ENCODE data around the gene ST3GAL4.

Gene ST3GAL4

GRCh38 chr11:126444072-126444471 lies 88.6 kb downstream of the ST3GAL4 start:
- Histone ChIP-seq H3K27me3 (ENCODE audit: control insufficient read depth, insufficient read depth, low read length) (no peaks in the 10 kb centered on the region), H3K4me3 (ENCODE audit: low read depth, low read length) (no peak overlapping the region), H3K9me3 (ENCODE audit: control insufficient read depth, insufficient read depth, low read length) (no peaks in the 10 kb centered on the region), H3K4me1 (ENCODE audit: control insufficient read depth, insufficient read depth, low read length) (peaks cover 18% of the 10 kb centered on the region), H3K36me3 (ENCODE audit: control insufficient read depth, insufficient read depth, low read length) (no peaks in the 10 kb centered on the region), H3K9ac (ENCODE audit: low read depth, low read length) (no peak overlapping the region), H3K27ac (ENCODE audit: low read depth, low read length) (no peak overlapping the region)

GRCh38 chr11:126446581-126446980 lies 91.1 kb downstream of the ST3GAL4 start:
- Histone ChIP-seq H3K4me3 (ENCODE audit: low read depth, low read length) (no peak overlapping the region), H3K27ac (ENCODE audit: low read depth, low read length) (no peak overlapping the region), H3K9ac (ENCODE audit: low read depth, low read length) (no peak overlapping the region), H3K9me3 (ENCODE audit: control insufficient read depth, insufficient read depth, low read length) (no peaks in the 10 kb centered on the region), H3K4me1 (ENCODE audit: control insufficient read depth, insufficient read depth, low read length) (peaks cover 8% of the 10 kb centered on the region), H3K36me3 (ENCODE audit: control insufficient read depth, insufficient read depth, low read length) (no peaks in the 10 kb centered on the region), H3K27me3 (ENCODE audit: control insufficient read depth, insufficient read depth, low read length) (no peaks in the 10 kb centered on the region)

GRCh38 chr11:126450198-126450597 lies 94.7 kb downstream of the ST3GAL4 start:
- Histone ChIP-seq H3K36me3 (ENCODE audit: control insufficient read depth, insufficient read depth, low read length) (no peaks in the 10 kb centered on the region), H3K9ac (ENCODE audit: low read depth, low read length) (no peak overlapping the region)

GRCh38 chr11:126450806-126451205 lies 95.3 kb downstream of the ST3GAL4 start:
- Histone ChIP-seq H3K9me3 (ENCODE audit: control insufficient read depth, insufficient read depth, low read length) (no peaks in the 10 kb centered on the region), H3K4me1 (ENCODE audit: control insufficient read depth, insufficient read depth, low read length) (no peaks in the 10 kb centered on the region), H3K9ac (ENCODE audit: low read depth, low read length) (no peak overlapping the region), H3K4me3 (ENCODE audit: low read depth, low read length) (no peak overlapping the region), H3K36me3 (ENCODE audit: control insufficient read depth, insufficient read depth, low read length) (no peaks in the 10 kb centered on the region), H3K27me3 (ENCODE audit: control insufficient read depth, insufficient read depth, low read length) (no peaks in the 10 kb centered on the region), H3K27ac (ENCODE audit: low read depth, low read length) (no peak overlapping the region)

More at GRCh38 chr11:126450198-126450597, 94.7 kb downstream of the ST3GAL4 start:
- H3K27ac ChIP-seq (ENCODE audit: low read depth, low read length): no peak overlapping the region
- no peak overlapping the region for H3K4me3 ChIP-seq (ENCODE audit: low read depth, low read length)
- H3K9me3 ChIP-seq (ENCODE audit: control insufficient read depth, insufficient read depth, low read length): no peaks in the 10 kb centered on the region
- H3K27me3 ChIP-seq (ENCODE audit: control insufficient read depth, insufficient read depth, low read length): no peaks in the 10 kb centered on the region
- no peaks in the 10 kb centered on the region for H3K4me1 ChIP-seq (ENCODE audit: control insufficient read depth, insufficient read depth, low read length)

GRCh38 chr11:126451211-126451802 lies 95.8 kb downstream of the ST3GAL4 start:
- no peaks in the 10 kb centered on the region for H3K4me1 ChIP-seq (ENCODE audit: control insufficient read depth, insufficient read depth, low read length)
- no peak overlapping the region for H3K27ac ChIP-seq (ENCODE audit: low read depth, low read length)
- no peaks in the 10 kb centered on the region for H3K27me3 ChIP-seq (ENCODE audit: control insufficient read depth, insufficient read depth, low read length)
- no peaks in the 10 kb centered on the region for H3K9me3 ChIP-seq (ENCODE audit: control insufficient read depth, insufficient read depth, low read length)
- H3K4me3 ChIP-seq (ENCODE audit: low read depth, low read length): no peak overlapping the region
- no peaks in the 10 kb centered on the region for H3K36me3 ChIP-seq (ENCODE audit: control insufficient read depth, insufficient read depth, low read length)
- H3K9ac ChIP-seq (ENCODE audit: low read depth, low read length): no peak overlapping the region

GRCh38 chr11:126452241-126453101 lies 97.0 kb downstream of the ST3GAL4 start:
- Histone ChIP-seq H3K9ac (ENCODE audit: low read depth, low read length) (no peak overlapping the region), H3K9me3 (ENCODE audit: control insufficient read depth, insufficient read depth, low read length) (no peaks in the 10 kb centered on the region), H3K27me3 (ENCODE audit: control insufficient read depth, insufficient read depth, low read length) (no peaks in the 10 kb centered on the region), H3K27ac (ENCODE audit: low read depth, low read length) (no peak overlapping the region), H3K36me3 (ENCODE audit: control insufficient read depth, insufficient read depth, low read length) (no peaks in the 10 kb centered on the region), H3K4me1 (ENCODE audit: control insufficient read depth, insufficient read depth, low read length) (no peaks in the 10 kb centered on the region), H3K4me3 (ENCODE audit: low read depth, low read length) (no peak overlapping the region)

- H3K9me3 ChIP-seq (ENCODE audit: control insufficient read depth, insufficient read depth, low read length): no peaks in the 10 kb centered on the region
- H3K36me3 ChIP-seq (ENCODE audit: control insufficient read depth, insufficient read depth, low read length): no peaks in the 10 kb centered on the region
- H3K9ac ChIP-seq (ENCODE audit: low read depth, low read length): no peak overlapping the region
- no peaks in the 10 kb centered on the region for H3K27me3 ChIP-seq (ENCODE audit: control insufficient read depth, insufficient read depth, low read length)
- no peaks in the 10 kb centered on the region for H3K4me1 ChIP-seq (ENCODE audit: control insufficient read depth, insufficient read depth, low read length)
- no peak overlapping the region for H3K27ac ChIP-seq (ENCODE audit: low read depth, low read length)
- no peak overlapping the region for H3K4me3 ChIP-seq (ENCODE audit: low read depth, low read length)
Measured at GRCh38 chr11:126456089-126456488, 100.6 kb downstream of the ST3GAL4 start.

- Histone ChIP-seq H3K27ac (ENCODE audit: low read depth, low read length) (no peak overlapping the region), H3K4me3 (ENCODE audit: low read depth, low read length) (no peak overlapping the region), H3K36me3 (ENCODE audit: control insufficient read depth, insufficient read depth, low read length) (no peaks in the 10 kb centered on the region), H3K27me3 (ENCODE audit: control insufficient read depth, insufficient read depth, low read length) (no peaks in the 10 kb centered on the region), H3K9ac (ENCODE audit: low read depth, low read length) (no peak overlapping the region), H3K9me3 (ENCODE audit: control insufficient read depth, insufficient read depth, low read length) (no peaks in the 10 kb centered on the region), H3K4me1 (ENCODE audit: control insufficient read depth, insufficient read depth, low read length) (no peaks in the 10 kb centered on the region)
Measured at GRCh38 chr11:126456783-126457542, 101.5 kb downstream of the ST3GAL4 start.

- Histone ChIP-seq H3K4me1 (ENCODE audit: control insufficient read depth, insufficient read depth, low read length) (no peaks in the 10 kb centered on the region), H3K4me3 (ENCODE audit: low read depth, low read length) (no peak overlapping the region), H3K27ac (ENCODE audit: low read depth, low read length) (no peak overlapping the region), H3K36me3 (ENCODE audit: control insufficient read depth, insufficient read depth, low read length) (no peaks in the 10 kb centered on the region), H3K27me3 (ENCODE audit: control insufficient read depth, insufficient read depth, low read length) (no peaks in the 10 kb centered on the region), H3K9me3 (ENCODE audit: control insufficient read depth, insufficient read depth, low read length) (no peaks in the 10 kb centered on the region), H3K9ac (ENCODE audit: low read depth, low read length) (no peak overlapping the region)
Measured at GRCh38 chr11:126457817-126458216, 102.3 kb downstream of the ST3GAL4 start.

GRCh38 chr11:126459691-126460281 lies 104.3 kb downstream of the ST3GAL4 start:
- Histone ChIP-seq H3K36me3 (ENCODE audit: control insufficient read depth, insufficient read depth, low read length) (no peaks in the 10 kb centered on the region), H3K4me1 (ENCODE audit: control insufficient read depth, insufficient read depth, low read length) (no peaks in the 10 kb centered on the region), H3K9me3 (ENCODE audit: control insufficient read depth, insufficient read depth, low read length) (no peaks in the 10 kb centered on the region), H3K9ac (ENCODE audit: low read depth, low read length) (no peak overlapping the region), H3K27ac (ENCODE audit: low read depth, low read length) (no peak overlapping the region), H3K4me3 (ENCODE audit: low read depth, low read length) (no peak overlapping the region), H3K27me3 (ENCODE audit: control insufficient read depth, insufficient read depth, low read length) (no peaks in the 10 kb centered on the region)

Data from HUES48 (cell line).